H1 (cell line): ENCODE results near the gene TDRD5. TPM values are rescaled to one million over a fixed set of nuclear protein-coding genes. Genes with fewer than 3 reads are reported as not detected.

Experiments used
- CTCF ChIA-PET: fragments of 300-600 bp; sonication (Branson Sonifier 250); formaldehyde crosslinking; loops from one replicate; lab custom pipeline; 2021; ENCODE audit not compliant: partially characterized antibody; lab: Charles Lee
- POLR2A ChIA-PET: fragments of 300-600 bp; sonication (Branson Sonifier 250); formaldehyde crosslinking; loops from one replicate; lab custom pipeline; 2021; ENCODE audit warnings: inconsistent platforms; ENCODE audit not compliant: partially characterized antibody; lab: Charles Lee
- DNase-seq, 2 experiments: peaks; one replicate each; pipeline versions ENCODE4 v3.0.0 to v3.0.0-alpha.2; 2010 to 2022; ENCODE audit warnings: low spot score in 2 of 2, low read depth in 1 of 2, mixed read lengths in 1 of 2
- FAIRE-seq: peaks from 2 replicates; lab custom pipeline; 2011; peaks lifted over from hg19 to GRCh38; lab: Jason Lieb, UNC
- H2AFZ ChIP-seq: 2 replicates; pipeline ENCODE4 v1.8.1; 2012; ENCODE audit warnings: low read length, inconsistent platforms
- H2AK5ac ChIP-seq: 2 replicates; pipeline ENCODE4 v1.6.1; 2013; ENCODE audit warnings: low read depth, low read length
- H2BK120ac ChIP-seq: replicated peaks from 2 replicates; pipeline ENCODE3; 2013; ENCODE audit warnings: low read depth, low read length, inconsistent platforms
- H2BK12ac ChIP-seq: 2 replicates; pipeline ENCODE4 v1.6.1; 2013; ENCODE audit warnings: low read depth, low read length
- H2BK15ac ChIP-seq: 2 replicates; pipeline ENCODE4 v1.6.1; 2013; ENCODE audit warnings: low read length
- H2BK20ac ChIP-seq: 2 replicates; pipeline ENCODE4 v1.6.1; 2013; ENCODE audit warnings: low read length
- H2BK5ac ChIP-seq: 2 replicates; pipeline ENCODE4 v1.6.1; 2013; ENCODE audit warnings: low read depth, low read length
- H3K14ac ChIP-seq: 2 replicates; pipeline ENCODE4 v1.6.1; 2013; ENCODE audit warnings: inconsistent platforms; ENCODE audit not compliant: insufficient read length
- H3K18ac ChIP-seq: 2 replicates; pipeline ENCODE4 v1.6.1; 2013; ENCODE audit warnings: low read length; ENCODE audit errors: extremely low read depth
- H3K23ac ChIP-seq: 2 replicates; pipeline ENCODE4 v1.6.1; 2013; ENCODE audit warnings: inconsistent platforms; ENCODE audit not compliant: insufficient read length
- H3K23me2 ChIP-seq: 2 replicates; pipeline ENCODE4 v1.6.1; 2013; ENCODE audit warnings: low read depth, low read length
- H3K27ac ChIP-seq: 2 replicates; pipeline ENCODE4 v1.6.1; 2011; ENCODE audit warnings: low read depth, low read length, inconsistent platforms
- H3K27me3 ChIP-seq, 4 experiments: replicated peaks in 1 of 4; 1 replicate in 1 of 4; 2 replicates in 3 of 4; pipeline versions ENCODE4 v1.6.1 to v1.8.1; 2011 to 2013; ENCODE audit warnings: low read length in 3 of 4, mild to moderate bottlenecking in 3 of 4, inconsistent platforms in 2 of 4, mixed read lengths in 2 of 4, moderate library complexity in 1 of 4; ENCODE audit not compliant: control insufficient read depth in 3 of 4, insufficient read depth in 3 of 4; ENCODE audit errors: extremely low read depth in 1 of 4
- H3K36me3 ChIP-seq, 4 experiments: 2 replicates each; pipeline versions ENCODE4 v1.6.1 to v1.8.1; 2011 to 2013; ENCODE audit warnings: mild to moderate bottlenecking in 4 of 4, low read length in 3 of 4, moderate library complexity in 2 of 4, control low read depth in 1 of 4, inconsistent platforms in 1 of 4; ENCODE audit not compliant: insufficient read depth in 4 of 4, control insufficient read depth in 2 of 4
- H3K4ac ChIP-seq: replicated peaks from 2 replicates; pipeline ENCODE3; 2013; ENCODE audit warnings: low read length, low read depth, mixed read lengths, inconsistent platforms; ENCODE audit not compliant: insufficient read length
- H3K4me1 ChIP-seq, 4 experiments: replicated peaks in 1 of 4; 1 replicate in 1 of 4; 2 replicates in 3 of 4; pipeline versions ENCODE4 v1.6.1 to v1.8.1; 2011 to 2013; ENCODE audit warnings: low read length in 3 of 4, inconsistent platforms in 2 of 4, mixed read lengths in 1 of 4; ENCODE audit not compliant: insufficient read depth in 4 of 4, control insufficient read depth in 3 of 4
- H3K4me2 ChIP-seq, 2 experiments: 2 replicates each; pipeline versions ENCODE4 v1.6.1 to v1.8.1; 2011 to 2013; ENCODE audit warnings: low read depth in 2 of 2, low read length in 2 of 2, control low read depth in 1 of 2, inconsistent platforms in 1 of 2, mild to moderate bottlenecking in 1 of 2; ENCODE audit not compliant: insufficient read depth in 1 of 2
- H3K4me3 ChIP-seq, 4 experiments: fragments of 200-600, 300-600 bp in 1 of 4; sonication (generic), shearing (Covaris generic), sonication (Bioruptor Twin) in 1 of 4; 2 replicates each; pipeline versions ENCODE4 v1.5.1 to v1.8.1; 2011 to 2016; ENCODE audit warnings: low read length in 4 of 4, low read depth in 3 of 4, control low read depth in 2 of 4, inconsistent platforms in 2 of 4, mild to moderate bottlenecking in 2 of 4, mixed read lengths in 1 of 4, moderate library complexity in 1 of 4; ENCODE audit not compliant: insufficient read depth in 2 of 4; ENCODE audit errors: extremely low read depth in 1 of 4
- H3K56ac ChIP-seq: replicated peaks from 2 replicates; pipeline ENCODE3; 2013; ENCODE audit warnings: low read depth, mild to moderate bottlenecking, mixed read lengths, low read length, inconsistent platforms; ENCODE audit not compliant: insufficient read length
- H3K79me1 ChIP-seq: 2 replicates; pipeline ENCODE4 v1.6.1; 2013; ENCODE audit warnings: low read depth, low read length, control low read depth
- H3K79me2 ChIP-seq, 2 experiments: 2 replicates each; pipeline versions ENCODE4 v1.6.1 to v1.8.1; 2012 to 2013; ENCODE audit warnings: low read length in 2 of 2, mild to moderate bottlenecking in 2 of 2, inconsistent platforms in 1 of 2; ENCODE audit not compliant: insufficient read depth in 2 of 2, control insufficient read depth in 1 of 2
- H3K9ac ChIP-seq, 4 experiments: replicated peaks in 1 of 4; 1 replicate in 1 of 4; 2 replicates in 3 of 4; pipeline versions ENCODE4 v1.6.1 to v1.8.1; 2011 to 2013; ENCODE audit warnings: low read depth in 3 of 4, low read length in 3 of 4, control low read depth in 2 of 4, mild to moderate bottlenecking in 2 of 4, moderate library complexity in 2 of 4, inconsistent platforms in 1 of 4; ENCODE audit errors: extremely low read depth in 1 of 4
- H3K9me3 ChIP-seq, 2 experiments: 2 replicates each; pipeline versions ENCODE4 v1.6.1 to v1.8.1; 2012 to 2013; ENCODE audit warnings: mild to moderate bottlenecking in 2 of 2, moderate library complexity in 2 of 2, control low read depth in 1 of 2, inconsistent platforms in 1 of 2, low read depth in 1 of 2, low read length in 1 of 2, mixed read lengths in 1 of 2; ENCODE audit not compliant: insufficient read depth in 2 of 2
- H4K20me1 ChIP-seq, 2 experiments: replicated peaks in 1 of 2; 2 replicates each; pipeline versions ENCODE3 to v1.8.1; 2011 to 2013; ENCODE audit warnings: inconsistent platforms in 2 of 2, low read length in 2 of 2, mild to moderate bottlenecking in 1 of 2; ENCODE audit not compliant: insufficient read depth in 2 of 2, control insufficient read depth in 1 of 2
- H4K5ac ChIP-seq: 2 replicates; pipeline ENCODE4 v1.6.1; 2013; ENCODE audit warnings: low read length, low read depth, mixed read lengths, inconsistent platforms; ENCODE audit not compliant: insufficient read length
- H4K8ac ChIP-seq: 2 replicates; pipeline ENCODE4 v1.8.0; 2013; ENCODE audit warnings: mild to moderate bottlenecking, moderate library complexity, low read length, inconsistent platforms; ENCODE audit not compliant: insufficient read depth; ENCODE audit errors: extremely low read depth
- H4K91ac ChIP-seq: replicated peaks from 2 replicates; pipeline ENCODE3; 2013; ENCODE audit warnings: low read length, mixed read lengths, inconsistent platforms; ENCODE audit not compliant: insufficient read length
- ATF2 ChIP-seq: IDR thresholded peaks from 2 replicates; pipeline ENCODE4 v1.6.1; 2012; ENCODE audit warnings: low read length, inconsistent platforms
- CTBP2 ChIP-seq: IDR thresholded peaks from 2 replicates; pipeline ENCODE4 v1.7.0; 2011; ENCODE audit warnings: borderline replicate concordance, mild to moderate bottlenecking, moderate library complexity, mixed read lengths, low read length; ENCODE audit not compliant: insufficient read depth, insufficient read length
- E2F6 ChIP-seq: IDR thresholded peaks from 2 replicates; pipeline ENCODE4 v1.6.1; 2012; ENCODE audit warnings: inconsistent platforms
- GTF2F1 ChIP-seq: IDR thresholded peaks from 2 replicates; pipeline ENCODE4 v1.6.1; 2012; ENCODE audit warnings: low read depth, low read length, improper control_type of control experiment, borderline replicate concordance
- HDAC2 ChIP-seq, 2 experiments: fragments of 300-600 bp in 1 of 2; sonication (generic) in 1 of 2; IDR thresholded peaks; 2 replicates each; pipeline ENCODE4 v1.6.1; 2011 to 2012; ENCODE audit warnings: low read depth in 2 of 2, low read length in 2 of 2, mild to moderate bottlenecking in 2 of 2, moderate library complexity in 2 of 2, borderline replicate concordance in 1 of 2, inconsistent platforms in 1 of 2
- JUND ChIP-seq: IDR thresholded peaks from 2 replicates; pipeline ENCODE4 v1.6.1; 2011; ENCODE audit warnings: mild to moderate bottlenecking, improper control_type of control experiment, low read length
- RAD21 ChIP-seq, 2 experiments: IDR thresholded peaks in 1 of 2; conservative IDR thresholded peaks in 1 of 2; 2 replicates each; pipeline ENCODE4 v1.6.1; 2011; ENCODE audit warnings: low read depth in 2 of 2, low read length in 2 of 2, improper control_type of control experiment in 1 of 2, inconsistent platforms in 1 of 2, mild to moderate bottlenecking in 1 of 2, moderate library complexity in 1 of 2
- RFX5 ChIP-seq: IDR thresholded peaks from 2 replicates; pipeline ENCODE4 v1.6.1; 2011; ENCODE audit warnings: low read depth, low read length, improper control_type of control experiment, borderline replicate concordance
- SP2 ChIP-seq: IDR thresholded peaks from 2 replicates; pipeline ENCODE4 v1.6.1; 2012; ENCODE audit warnings: mild to moderate bottlenecking, low read length, inconsistent platforms
- SRF ChIP-seq: IDR thresholded peaks from 2 replicates; pipeline ENCODE4 v1.6.1; 2011; ENCODE audit warnings: mild to moderate bottlenecking, low read depth, low read length, moderate library complexity
- TAF1 ChIP-seq: IDR thresholded peaks from 2 replicates; pipeline ENCODE4 v1.6.1; 2011; ENCODE audit warnings: mild to moderate bottlenecking, low read depth, low read length
- TBP ChIP-seq: IDR thresholded peaks from 2 replicates; pipeline ENCODE4 v1.6.1; 2011; ENCODE audit warnings: low read depth, low read length, improper control_type of control experiment
- TEAD4 ChIP-seq: IDR thresholded peaks from 2 replicates; pipeline ENCODE4 v1.6.1; 2012; ENCODE audit warnings: low read depth, low read length, inconsistent platforms, mixed read lengths
- polyA plus RNA-seq, 7 experiments: library from polyadenylated mRNA; depleted of rRNA in 3 of 7; stranded (reverse) in 5 of 7; unstranded in 2 of 7; fragments of >200 nt in 5 of 7; fragments of 200-250 nt in 2 of 7; gene quantifications; 1 replicate in 5 of 7; 2 replicates in 1 of 7; 4 replicates in 1 of 7; pipeline versions ENCODE4 v1.2.1 to v1.2.3, GENCODE V29; 2011 to 2013; ENCODE audit warnings: missing spikeins in 2 of 7, mixed read lengths in 2 of 7
- total RNA-seq: library from RNA; stranded (reverse); fragmentation: NEBNext Ultra II Directional; extraction: Animal tissue kit (Norgen Biotek cat#: 25700); gene quantifications from 2 replicates; pipeline ENCODE4 v1.2.1, GENCODE V29; 2021

The TDRD5 gene
- total and polyA plus RNA-seq, 2 of the 8 experiments (the other 6 are each of a cell fraction or from before 2014, with no cell fraction given) = 0.53 to 1.4 TPM

GRCh38 chr1:179632868-179633267, 41.2 kb downstream of the TDRD5 start:
- no peak overlapping the region for H2AK5ac ChIP-seq
- no peaks in the 10 kb centered on the region for H3K23me2 ChIP-seq
- H3K4me1 ChIP-seq = no peaks in the 10 kb centered on the region
- no peak overlapping the region for H3K4me2 ChIP-seq
- no peak overlapping the region for H3K18ac ChIP-seq
- H4K20me1 ChIP-seq = no peaks in the 10 kb centered on the region
- no peak overlapping the region for H2BK12ac ChIP-seq
- no peak overlapping the region for H3K4me3 ChIP-seq
- no peak overlapping the region for H3K4ac ChIP-seq
- FAIRE-seq (no peak), DNase-seq (no peak)
- no peaks in the 10 kb centered on the region for H3K79me1 ChIP-seq
- no peaks in the 10 kb centered on the region for H3K36me3 ChIP-seq
- no peak overlapping the region for H2AFZ ChIP-seq
- no peak overlapping the region for H4K8ac ChIP-seq
- no peak overlapping the region for H4K91ac ChIP-seq
- H2BK15ac ChIP-seq = no peak overlapping the region
- no peaks in the 10 kb centered on the region for H3K9me3 ChIP-seq
- ChIA-PET POLR2A (no interaction called here), CTCF (no interaction called here)
- no peak overlapping the region for H3K56ac ChIP-seq
- H3K14ac ChIP-seq = no peak overlapping the region
- no peak overlapping the region for H3K9ac ChIP-seq
- H2BK5ac ChIP-seq = no peak overlapping the region
- H3K23ac ChIP-seq = no peak overlapping the region
- no peak overlapping the region for H2BK120ac ChIP-seq
- no peak overlapping the region for H2BK20ac ChIP-seq
- no peak overlapping the region for H3K27ac ChIP-seq
- H4K5ac ChIP-seq = no peak overlapping the region
- no peaks in the 10 kb centered on the region for H3K79me2 ChIP-seq
- H3K27me3 ChIP-seq = no peaks in the 10 kb centered on the region
- TF ChIP-seq ATF2 (no peak), GTF2F1 (no peak), TBP (no peak), SRF (no peak), JUND (no peak), RAD21 (IDR thresholded peaks at IDR 0.05 in 1 of 2, conservative IDR thresholded peaks at IDR 0.05 in 1 of 2; ENCODE audit: low read depth in 2 of 2, low read length in 2 of 2) (no peak), HDAC2 (IDR thresholded peaks at IDR 0.05; ENCODE audit: borderline replicate concordance in 1 of 2, low read depth in 2 of 2, low read length in 2 of 2) (no peak), SP2 (no peak), RFX5 (no peak), E2F6 (no peak), TEAD4 (no peak), TAF1 (no peak), CTBP2 (no peak)
